GM23338 (cell line): ENCODE data around the gene SSX3.
"Not testable (repeated sequence)": the region's sequence is repeated elsewhere in the genome, so short reads cannot be mapped to it uniquely, and the experiment has no call there.

ENCODE experiments used
- CREB1 ChIP-seq: fragments of 250-450 bp; sonication (Bioruptor Pico); IDR thresholded peaks from 2 replicates; pipeline ENCODE4 v1.5.0; 2020; ENCODE audit warnings: low read depth, mild to moderate bottlenecking, moderate library complexity
- EZH2 ChIP-seq: fragments of 200-600 bp; sonication (generic); IDR thresholded peaks from one replicate; pipeline ENCODE4 v1.8.0; 2017; ENCODE audit warnings: antibody characterized with exemption, mild to moderate bottlenecking, low read depth; ENCODE audit not compliant: unreplicated experiment
- EZH2phosphoT487 ChIP-seq: fragments of 200-600 bp; sonication (generic); IDR thresholded peaks from one replicate; pipeline ENCODE4 v1.8.1; 2018; ENCODE audit warnings: antibody characterized with exemption; ENCODE audit not compliant: unreplicated experiment
- JUNB ChIP-seq: IDR thresholded peaks from one replicate; pipeline ENCODE4 v1.6.1; 2016; ENCODE audit warnings: antibody characterized with exemption; ENCODE audit not compliant: unreplicated experiment
- NANOG ChIP-seq: IDR thresholded peaks from 2 replicates; pipeline ENCODE4 v1.6.1; 2016; ENCODE audit warnings: antibody characterized with exemption, borderline replicate concordance
- POLR2AphosphoS5 ChIP-seq: IDR thresholded peaks from 2 replicates; pipeline ENCODE4 v1.6.1; 2016; ENCODE audit warnings: antibody characterized with exemption, low read depth
- STAT1 ChIP-seq: IDR thresholded peaks from one replicate; pipeline ENCODE4 v1.6.1; 2016; ENCODE audit warnings: antibody characterized with exemption; ENCODE audit not compliant: unreplicated experiment
- ZNF114 ChIP-seq: fragments of 250-450 bp; sonication (Bioruptor Pico); IDR thresholded peaks from 2 replicates; pipeline ENCODE4 v1.5.0; 2020; ENCODE audit warnings: mild to moderate bottlenecking, moderate library complexity
- TF ChIP-seq, protein P1 (sequence below), 2 experiments: fragments of 200-600 bp in 1 of 2; sonication (generic) in 1 of 2; conservative IDR thresholded peaks; 2 replicates each; pipeline versions ENCODE4 v1.5.1 to v1.6.1; 2016 to 2017; ENCODE audit warnings: antibody characterized with exemption in 2 of 2, low read depth in 2 of 2, mild to moderate bottlenecking in 2 of 2, moderate library complexity in 1 of 2
- TF ChIP-seq, protein P2 (sequence below): IDR thresholded peaks from 2 replicates; pipeline ENCODE4 v1.6.1; 2016; ENCODE audit warnings: antibody characterized with exemption
- TF ChIP-seq, protein P3 (sequence below): IDR thresholded peaks from one replicate; pipeline ENCODE4 v1.6.1; 2018; ENCODE audit warnings: antibody characterized with exemption; ENCODE audit not compliant: unreplicated experiment

DNA sequence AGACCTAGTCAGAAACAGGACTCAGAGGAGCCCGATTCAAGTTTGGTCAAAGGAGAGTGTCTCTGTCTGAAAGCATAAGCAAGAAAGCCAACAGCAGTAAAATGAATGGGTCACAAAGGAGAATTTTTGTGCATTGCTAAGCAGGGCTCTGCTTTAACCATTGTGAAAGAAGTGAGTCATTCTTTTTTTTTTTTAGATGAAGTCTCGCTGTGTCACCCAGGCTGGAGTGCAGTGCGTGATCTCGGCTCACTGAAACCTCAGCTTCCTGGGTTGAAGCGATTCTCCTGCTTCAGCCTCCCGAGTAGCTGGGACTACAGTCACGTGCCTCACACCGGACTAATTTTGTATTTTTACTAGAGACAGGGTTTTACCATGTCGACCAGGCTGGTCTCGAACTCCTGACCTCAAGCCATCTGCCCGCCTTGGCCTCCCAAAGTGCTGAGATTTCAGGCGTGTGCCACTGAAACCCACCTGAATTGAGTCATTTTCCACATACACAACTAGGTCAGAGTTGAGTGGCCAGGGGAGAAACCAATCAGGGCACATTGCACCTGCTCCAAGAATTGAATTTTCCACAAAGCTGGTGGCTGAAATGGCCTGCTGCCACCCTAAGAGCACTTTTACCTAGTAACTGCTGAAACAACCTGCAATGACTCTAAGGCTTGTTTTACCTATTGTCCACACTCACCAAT is 11.4 kb upstream of the SSX3 start:
- TF ChIP-seq EZH2; POLR2AphosphoS5; EZH2phosphoT487; ZNF114 (CRISPR knock-in tag); NANOG; STAT1; CREB1 (CRISPR knock-in tag); JUNB: not testable (repeated sequence)
- TF ChIP-seq, protein P1, sequence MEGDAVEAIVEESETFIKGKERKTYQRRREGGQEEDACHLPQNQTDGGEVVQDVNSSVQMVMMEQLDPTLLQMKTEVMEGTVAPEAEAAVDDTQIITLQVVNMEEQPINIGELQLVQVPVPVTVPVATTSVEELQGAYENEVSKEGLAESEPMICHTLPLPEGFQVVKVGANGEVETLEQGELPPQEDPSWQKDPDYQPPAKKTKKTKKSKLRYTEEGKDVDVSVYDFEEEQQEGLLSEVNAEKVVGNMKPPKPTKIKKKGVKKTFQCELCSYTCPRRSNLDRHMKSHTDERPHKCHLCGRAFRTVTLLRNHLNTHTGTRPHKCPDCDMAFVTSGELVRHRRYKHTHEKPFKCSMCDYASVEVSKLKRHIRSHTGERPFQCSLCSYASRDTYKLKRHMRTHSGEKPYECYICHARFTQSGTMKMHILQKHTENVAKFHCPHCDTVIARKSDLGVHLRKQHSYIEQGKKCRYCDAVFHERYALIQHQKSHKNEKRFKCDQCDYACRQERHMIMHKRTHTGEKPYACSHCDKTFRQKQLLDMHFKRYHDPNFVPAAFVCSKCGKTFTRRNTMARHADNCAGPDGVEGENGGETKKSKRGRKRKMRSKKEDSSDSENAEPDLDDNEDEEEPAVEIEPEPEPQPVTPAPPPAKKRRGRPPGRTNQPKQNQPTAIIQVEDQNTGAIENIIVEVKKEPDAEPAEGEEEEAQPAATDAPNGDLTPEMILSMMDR (conservative IDR thresholded peaks at IDR 0.05; ENCODE audit: low read depth in 2 of 2) = not testable (repeated sequence)
- TF ChIP-seq, protein P2, sequence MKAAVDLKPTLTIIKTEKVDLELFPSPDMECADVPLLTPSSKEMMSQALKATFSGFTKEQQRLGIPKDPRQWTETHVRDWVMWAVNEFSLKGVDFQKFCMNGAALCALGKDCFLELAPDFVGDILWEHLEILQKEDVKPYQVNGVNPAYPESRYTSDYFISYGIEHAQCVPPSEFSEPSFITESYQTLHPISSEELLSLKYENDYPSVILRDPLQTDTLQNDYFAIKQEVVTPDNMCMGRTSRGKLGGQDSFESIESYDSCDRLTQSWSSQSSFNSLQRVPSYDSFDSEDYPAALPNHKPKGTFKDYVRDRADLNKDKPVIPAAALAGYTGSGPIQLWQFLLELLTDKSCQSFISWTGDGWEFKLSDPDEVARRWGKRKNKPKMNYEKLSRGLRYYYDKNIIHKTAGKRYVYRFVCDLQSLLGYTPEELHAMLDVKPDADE = not testable (repeated sequence)
- TF ChIP-seq, protein P3, sequence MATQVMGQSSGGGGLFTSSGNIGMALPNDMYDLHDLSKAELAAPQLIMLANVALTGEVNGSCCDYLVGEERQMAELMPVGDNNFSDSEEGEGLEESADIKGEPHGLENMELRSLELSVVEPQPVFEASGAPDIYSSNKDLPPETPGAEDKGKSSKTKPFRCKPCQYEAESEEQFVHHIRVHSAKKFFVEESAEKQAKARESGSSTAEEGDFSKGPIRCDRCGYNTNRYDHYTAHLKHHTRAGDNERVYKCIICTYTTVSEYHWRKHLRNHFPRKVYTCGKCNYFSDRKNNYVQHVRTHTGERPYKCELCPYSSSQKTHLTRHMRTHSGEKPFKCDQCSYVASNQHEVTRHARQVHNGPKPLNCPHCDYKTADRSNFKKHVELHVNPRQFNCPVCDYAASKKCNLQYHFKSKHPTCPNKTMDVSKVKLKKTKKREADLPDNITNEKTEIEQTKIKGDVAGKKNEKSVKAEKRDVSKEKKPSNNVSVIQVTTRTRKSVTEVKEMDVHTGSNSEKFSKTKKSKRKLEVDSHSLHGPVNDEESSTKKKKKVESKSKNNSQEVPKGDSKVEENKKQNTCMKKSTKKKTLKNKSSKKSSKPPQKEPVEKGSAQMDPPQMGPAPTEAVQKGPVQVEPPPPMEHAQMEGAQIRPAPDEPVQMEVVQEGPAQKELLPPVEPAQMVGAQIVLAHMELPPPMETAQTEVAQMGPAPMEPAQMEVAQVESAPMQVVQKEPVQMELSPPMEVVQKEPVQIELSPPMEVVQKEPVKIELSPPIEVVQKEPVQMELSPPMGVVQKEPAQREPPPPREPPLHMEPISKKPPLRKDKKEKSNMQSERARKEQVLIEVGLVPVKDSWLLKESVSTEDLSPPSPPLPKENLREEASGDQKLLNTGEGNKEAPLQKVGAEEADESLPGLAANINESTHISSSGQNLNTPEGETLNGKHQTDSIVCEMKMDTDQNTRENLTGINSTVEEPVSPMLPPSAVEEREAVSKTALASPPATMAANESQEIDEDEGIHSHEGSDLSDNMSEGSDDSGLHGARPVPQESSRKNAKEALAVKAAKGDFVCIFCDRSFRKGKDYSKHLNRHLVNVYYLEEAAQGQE = not testable (repeated sequence)
